GM10248 (cell line): Measurements from ENCODE around the gene CHST6.
"Not testable (repeated sequence)": the region's sequence is repeated elsewhere in the genome, so short reads cannot be mapped to it uniquely, and the experiment has no call there.

Source experiments
- CTCF ChIA-PET: fragments of 300-600 bp; sonication (Branson Sonifier 250); formaldehyde crosslinking; extraction: SDS; loops from one replicate; lab custom pipeline; 2021; ENCODE audit warnings: antibody characterized with exemption; lab: Yijun Ruan, JAX
- POLR2A ChIA-PET: fragments of 350-650 bp; sonication (Branson Sonifier 250); formaldehyde crosslinking; extraction: SDS; loops from one replicate; lab custom pipeline; 2020; ENCODE audit warnings: antibody characterized with exemption; lab: Yijun Ruan, JAX
- DNase-seq: peaks from one replicate; pipeline ENCODE4 v3.0.0; 2012; ENCODE audit errors: extremely low spot score
- CTCF ChIP-seq: IDR thresholded peaks from 2 replicates; pipeline ENCODE4 v1.5.1; 2012; ENCODE audit warnings: mild to moderate bottlenecking, low read depth; ENCODE audit errors: extremely low read depth, missing control alignments, control extremely low read depth

CHST6 gene

GRCh38 chr16:75495076-75495674 is at the start of gene CHST6:
CHST6 (minus strand) TSS chr16:75495441; CDS start chr16:75479828, 15,613 bp downstream.
- peak; percentile 86 for DNase-seq
- no peak for TF ChIP-seq CTCF
- ChIA-PET CTCF (interaction anchor here (0.8 to 15.5 kb wide), 8 partner anchors 10 to 295 kb away, joined by 3 to 258 read pairs (median 4); partner anchors contain the start of gene TMEM170A), POLR2A (interaction anchor here (0.8 to 1.3 kb wide), 4 partner anchors 11 to 75 kb away, joined by 3 to 6 read pairs (median 4); no protein-coding TSS in a partner anchor)

GRCh38 chr16:75542462-75542861 is 47.2 kb upstream of the CHST6 start:
- POLR2A ChIA-PET, DNase-seq: not testable (repeated sequence)
- CTCF ChIA-PET = interaction anchor here (1.2 kb wide), 1 partner anchor 25 kb away, joined by 4 read pairs; no protein-coding TSS in a partner anchor

GRCh38 chr16:75541236-75541635 is 46.0 kb upstream of the CHST6 start:
- CTCF ChIA-PET = interaction anchor here (1.2 to 2.1 kb wide), 2 partner anchors 19 to 22 kb away, joined by 4 to 6 read pairs; no protein-coding TSS in a partner anchor
- no peak for DNase-seq
- no peak for TF ChIP-seq CTCF
- POLR2A ChIA-PET = no interaction called here

- CTCF ChIA-PET, DNase-seq, POLR2A ChIA-PET: not testable (repeated sequence)
Measured at GRCh38 chr16:75538882-75539565, 43.8 kb upstream of the CHST6 start.

- CTCF ChIA-PET = interaction anchor here (0.7 to 4.9 kb wide), 6 partner anchors 9 to 27 kb away, joined by 3 to 28 read pairs (median 4); no protein-coding TSS in a partner anchor
Measured at GRCh38 chr16:75537776-75538175, 42.5 kb upstream of the CHST6 start.

GRCh38 chr16:75535901-75536300 is 40.7 kb upstream of the CHST6 start, which contains the start of gene CHST5:
CHST5 (minus strand) TSS chr16:75536108; CDS start chr16:75530384, 5,724 bp downstream.
- POLR2A ChIA-PET = no interaction called here
- CTCF ChIA-PET = interaction anchor here (4.0 to 4.9 kb wide), 2 partner anchors 14 to 19 kb away, joined by 16 to 28 read pairs; no protein-coding TSS in a partner anchor
- no peak for DNase-seq
- no peak for TF ChIP-seq CTCF

More at GRCh38 chr16:75537776-75538175, 42.5 kb upstream of the CHST6 start:
- no peak for TF ChIP-seq CTCF
- POLR2A ChIA-PET = interaction anchor here (0.5 to 0.6 kb wide), 2 partner anchors 20 to 324 kb away, joined by 3 read pairs; no protein-coding TSS in a partner anchor
- no peak for DNase-seq

GRCh38 chr16:75535211-75535843 is 40.1 kb upstream of the CHST6 start:
- CTCF ChIA-PET = interaction anchor here (0.8 to 4.9 kb wide), 5 partner anchors 8 to 18 kb away, joined by 3 to 28 read pairs (median 4); no protein-coding TSS in a partner anchor
- TF ChIP-seq CTCF = no peak
- POLR2A ChIA-PET = no interaction called here
- DNase-seq = no peak
